Activated naive CD8-positive, alpha-beta T cell treated with anti-CD3 and anti-CD28 coated beads for 36 hours (primary cell): Measurements from ENCODE around the gene DUSP3. TPM values are rescaled to one million over a fixed set of nuclear protein-coding genes. Genes with fewer than 3 reads are reported as not detected.

Source experiments
- DNase-seq: peaks from one replicate; pipeline ENCODE4 v3.0.0; 2021
- H3K27ac Mint-ChIP-seq: one replicate; pipeline ENCODE4 v1.8.0; 2022; ENCODE audit warnings: mild to moderate bottlenecking, moderate library complexity, mixed read lengths
- H3K27me3 Mint-ChIP-seq: one replicate; pipeline ENCODE4 v1.8.0; 2022; ENCODE audit warnings: mild to moderate bottlenecking, mixed read lengths
- H3K36me3 Mint-ChIP-seq: one replicate; pipeline ENCODE4 v1.8.0; 2021; ENCODE audit warnings: mild to moderate bottlenecking, mixed read lengths
- H3K4me1 Mint-ChIP-seq: one replicate; pipeline ENCODE4 v1.8.0; 2021; ENCODE audit warnings: mixed read lengths
- H3K4me3 Mint-ChIP-seq: one replicate; pipeline ENCODE4 v1.8.0; 2022; ENCODE audit warnings: mild to moderate bottlenecking, moderate library complexity, mixed read lengths
- H3K9me3 Mint-ChIP-seq: one replicate; pipeline ENCODE4 v1.8.0; 2022; ENCODE audit warnings: mixed read lengths
- total RNA-seq, 2 experiments: library from RNA; stranded (reverse); gene quantifications; one replicate each; pipeline ENCODE4 v1.2.3, GENCODE V29; 2021

DUSP3 gene
- 10 to 100 TPM; 21.2 to 22.3 TPM for total RNA-seq

DNA sequence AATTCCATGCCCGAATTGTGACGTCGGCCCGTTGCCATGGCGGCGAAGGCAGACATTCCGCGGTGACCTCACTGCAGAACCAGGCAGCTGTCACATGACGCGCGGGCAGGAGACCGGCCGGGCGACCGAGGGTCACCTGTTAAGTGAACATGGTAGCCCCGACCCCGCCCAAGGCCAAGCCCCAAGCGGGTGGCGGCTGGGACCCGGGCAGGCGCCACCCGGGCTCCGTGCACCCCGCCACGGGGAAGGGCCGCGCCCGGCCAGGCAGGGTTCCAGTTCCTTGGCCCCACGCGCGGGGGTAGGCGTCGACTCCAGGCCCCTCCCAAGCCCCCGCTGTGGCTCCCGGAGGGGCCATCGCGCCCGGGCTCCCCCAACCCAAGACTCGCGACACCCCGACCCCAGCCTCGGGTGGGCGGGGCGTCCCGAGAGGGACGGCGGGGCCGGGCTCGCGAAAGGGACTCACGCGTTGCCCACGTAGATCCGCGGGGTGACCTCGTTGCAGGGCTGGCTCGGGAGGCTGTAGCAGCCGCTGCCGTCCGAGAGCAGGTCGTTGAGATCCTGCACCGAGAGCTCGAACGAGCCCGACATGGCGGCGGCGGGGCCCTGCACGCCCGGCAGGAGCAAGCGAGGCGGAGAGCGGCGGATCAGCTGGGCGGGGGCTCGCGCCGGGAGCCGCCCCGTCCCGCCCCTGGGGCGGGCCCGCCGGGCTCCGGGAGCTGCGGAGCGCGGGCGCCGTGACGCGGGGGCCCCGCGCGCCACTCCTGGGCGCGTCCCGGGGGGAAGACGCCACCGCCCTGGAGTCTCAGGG, at the start of gene DUSP3:
Gene DUSP3 (minus strand): TSS at position 641 of the 808 bp plus-strand sequence. CDS start 53 bp downstream, at position 588.
- DNase-seq: peak; percentile 83
- no peaks in the 10 kb centered on the region for H3K9me3 Mint-ChIP-seq
- peaks cover 5% of the 10 kb centered on the region for H3K36me3 Mint-ChIP-seq
- peak within 1 kb of the TSS; percentile 78 for H3K27ac Mint-ChIP-seq
- peaks cover 32% of the 10 kb centered on the region for H3K27me3 Mint-ChIP-seq
- peak within 1 kb of the TSS; percentile 81 for H3K4me3 Mint-ChIP-seq
- peaks cover 3% of the 10 kb centered on the region for H3K4me1 Mint-ChIP-seq

DNA sequence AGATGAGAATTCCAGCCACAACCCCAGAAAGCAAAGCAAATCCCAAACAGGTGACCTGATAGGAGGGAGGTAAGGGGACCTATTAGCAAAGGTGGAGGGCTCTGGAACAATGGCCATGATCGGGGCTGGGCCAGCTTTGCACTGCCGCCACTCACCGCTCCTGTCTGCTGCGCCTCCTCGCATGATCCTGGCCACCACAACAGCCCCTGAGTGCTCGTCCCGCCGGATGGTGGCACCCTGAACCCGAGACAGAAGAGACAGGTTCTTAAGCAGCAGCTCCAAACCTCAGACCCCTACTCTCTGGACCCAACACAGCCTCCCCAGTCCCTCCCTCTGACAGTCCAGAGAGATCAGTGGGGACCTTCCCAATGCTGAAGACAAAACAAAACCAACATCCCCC, 48.8 kb upstream of the DUSP3 start:
- Mint-ChIP-seq H3K4me1 (peaks cover 6% of the 10 kb centered on the region), H3K36me3 (no peaks in the 10 kb centered on the region), H3K4me3 (no peak overlapping the region), H3K27ac (no peak overlapping the region), H3K27me3 (peaks cover 19% of the 10 kb centered on the region), H3K9me3 (no peaks in the 10 kb centered on the region)
- no peak for DNase-seq

DNA sequence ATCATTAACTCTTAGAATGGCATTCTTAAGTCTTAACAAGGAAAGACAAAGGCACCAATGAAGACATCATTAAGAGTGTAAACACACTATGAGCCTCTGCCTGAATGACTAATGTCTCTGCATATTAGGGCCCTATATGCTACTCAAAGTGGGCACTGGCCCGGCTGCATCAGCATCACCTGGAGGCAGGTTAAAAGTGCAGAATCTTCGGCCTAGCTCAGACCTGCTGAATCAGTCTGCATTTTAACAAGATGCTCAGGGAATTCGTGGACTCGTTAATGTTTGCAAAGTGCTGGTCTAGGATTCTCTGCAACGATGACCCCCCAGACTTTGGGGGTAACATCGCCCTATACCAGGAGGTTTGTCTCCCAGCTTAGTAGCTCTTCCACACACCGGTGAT, 47.4 kb upstream of the DUSP3 start:
- Mint-ChIP-seq H3K36me3 (no peaks in the 10 kb centered on the region), H3K27ac (no peak overlapping the region), H3K4me3 (no peak overlapping the region), H3K4me1 (peaks cover 6% of the 10 kb centered on the region), H3K9me3 (no peaks in the 10 kb centered on the region), H3K27me3 (peaks cover 7% of the 10 kb centered on the region)
- no peak for DNase-seq

DNA sequence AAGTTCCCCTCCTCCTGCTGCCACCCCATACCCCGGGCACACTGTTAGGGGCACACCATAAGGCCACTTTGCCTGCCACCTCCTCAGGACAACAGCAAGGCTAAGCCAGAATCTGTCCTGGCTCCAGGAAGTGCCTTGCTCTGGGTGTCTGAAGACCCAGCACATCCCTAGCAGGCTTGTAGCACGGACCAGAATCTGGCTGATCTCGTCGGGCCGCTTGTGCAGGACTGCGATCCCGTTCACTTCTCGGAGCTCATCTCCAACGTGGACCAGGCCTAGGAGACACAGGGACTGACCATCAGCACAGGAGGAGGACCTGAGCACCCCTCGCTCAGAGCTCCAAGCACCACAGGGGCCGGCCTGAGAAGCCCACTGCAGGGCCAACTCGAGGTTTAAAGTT, 46.8 kb upstream of the DUSP3 start:
- Mint-ChIP-seq H3K27me3 (peaks cover under 1% of the 10 kb centered on the region), H3K36me3 (no peaks in the 10 kb centered on the region), H3K4me1 (peaks cover 2% of the 10 kb centered on the region), H3K9me3 (no peaks in the 10 kb centered on the region), H3K4me3 (no peak overlapping the region), H3K27ac (no peak overlapping the region)
- DNase-seq: no peak

DNA sequence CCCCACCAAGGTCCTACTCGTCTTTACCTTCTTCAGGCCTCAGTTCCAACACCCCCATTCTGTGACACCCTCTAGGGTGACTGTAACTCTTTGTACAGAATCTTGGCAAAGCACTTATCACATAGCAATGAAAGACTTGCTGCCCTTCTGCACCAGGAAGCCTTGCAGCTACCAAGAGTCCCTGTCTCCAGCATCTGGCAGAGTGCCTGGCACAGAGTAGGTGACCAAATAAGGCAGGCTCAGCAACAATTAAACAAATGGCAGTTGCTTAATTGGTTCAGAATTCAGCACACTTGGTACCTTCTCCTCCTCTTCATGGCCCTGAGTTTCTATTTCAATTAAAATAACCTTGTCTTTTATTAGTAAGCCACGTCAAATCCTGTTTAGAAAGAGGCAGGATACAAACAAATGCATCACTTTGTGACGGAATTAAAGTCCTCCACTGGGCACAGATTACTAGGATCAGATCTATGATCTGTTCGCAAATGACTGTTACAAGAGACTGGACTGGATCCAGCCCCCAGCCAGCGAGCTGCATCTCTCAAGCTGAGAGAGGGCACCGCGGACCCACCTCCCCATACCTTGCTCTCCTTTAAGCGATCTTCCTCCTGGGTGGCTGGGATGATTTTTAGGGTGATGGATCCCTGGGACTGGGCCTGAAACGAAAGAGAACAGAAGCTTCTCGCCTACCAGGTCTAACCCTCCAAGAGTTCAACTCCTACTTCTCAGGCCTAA, 44.7 kb upstream of the DUSP3 start:
- Mint-ChIP-seq H3K36me3 (no peaks in the 10 kb centered on the region), H3K4me3 (no peak overlapping the region), H3K9me3 (no peaks in the 10 kb centered on the region), H3K27me3 (no peaks in the 10 kb centered on the region), H3K27ac (no peak overlapping the region), H3K4me1 (no peaks in the 10 kb centered on the region)
- DNase-seq: no peak

DNA sequence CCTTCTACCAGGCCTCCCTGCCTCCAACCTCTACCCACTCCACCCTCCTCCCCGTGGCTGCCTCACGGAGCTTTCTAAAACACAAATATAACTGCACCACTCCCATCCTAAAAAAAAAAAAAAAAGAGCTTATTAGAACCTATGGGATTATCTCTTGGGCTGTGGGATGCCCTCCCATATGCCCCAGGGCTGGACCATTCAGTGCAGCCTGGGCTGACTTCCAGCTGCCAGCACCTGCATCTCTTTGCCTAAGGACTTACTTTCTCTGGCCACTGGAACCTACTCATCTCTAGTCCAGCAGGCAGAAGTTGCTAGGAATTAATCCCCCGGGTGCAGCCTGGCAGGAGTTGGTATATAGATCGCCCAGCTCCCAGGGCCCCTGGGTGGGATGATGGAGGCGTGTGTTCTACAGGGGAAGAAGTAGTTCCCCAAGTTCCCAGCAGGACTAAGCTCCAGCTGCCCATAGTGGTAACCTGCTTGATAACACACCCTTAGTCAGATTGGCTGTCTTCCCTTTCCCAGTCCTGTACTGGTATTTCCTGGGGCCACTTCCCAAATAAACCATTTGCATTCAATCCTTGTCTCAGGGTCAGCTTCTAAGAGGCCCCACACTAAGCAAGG, 43.9 kb upstream of the DUSP3 start:
- Mint-ChIP-seq H3K4me3 (no peak overlapping the region), H3K27me3 (no peaks in the 10 kb centered on the region), H3K27ac (no peak overlapping the region), H3K36me3 (no peaks in the 10 kb centered on the region), H3K4me1 (no peaks in the 10 kb centered on the region), H3K9me3 (no peaks in the 10 kb centered on the region)
- no peak for DNase-seq

DNA sequence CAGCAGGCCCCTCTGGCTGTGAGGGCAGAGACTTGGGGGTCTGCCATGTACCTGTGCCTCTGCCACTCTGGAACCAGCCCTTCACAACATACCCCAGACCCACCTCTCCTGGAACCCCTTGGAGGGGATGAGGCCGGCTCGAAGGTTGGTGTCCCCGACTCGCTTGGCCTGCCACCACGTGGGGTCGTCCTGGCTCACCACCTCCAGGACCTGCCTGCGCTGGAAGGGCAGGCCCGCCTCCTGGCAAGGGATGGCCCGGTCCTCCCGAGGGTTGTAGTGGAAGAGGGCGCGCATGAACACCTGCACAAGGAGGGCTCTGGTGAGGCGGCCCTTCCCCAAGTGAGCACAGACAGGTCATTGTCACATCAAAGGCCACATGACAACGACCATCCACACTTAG, 42.0 kb upstream of the DUSP3 start:
- H3K4me3 Mint-ChIP-seq: no peak overlapping the region
- H3K4me1 Mint-ChIP-seq: no peaks in the 10 kb centered on the region
- no peaks in the 10 kb centered on the region for H3K36me3 Mint-ChIP-seq
- no peak overlapping the region for H3K27ac Mint-ChIP-seq
- H3K27me3 Mint-ChIP-seq: no peaks in the 10 kb centered on the region
- no peaks in the 10 kb centered on the region for H3K9me3 Mint-ChIP-seq
- no peak for DNase-seq

DNA sequence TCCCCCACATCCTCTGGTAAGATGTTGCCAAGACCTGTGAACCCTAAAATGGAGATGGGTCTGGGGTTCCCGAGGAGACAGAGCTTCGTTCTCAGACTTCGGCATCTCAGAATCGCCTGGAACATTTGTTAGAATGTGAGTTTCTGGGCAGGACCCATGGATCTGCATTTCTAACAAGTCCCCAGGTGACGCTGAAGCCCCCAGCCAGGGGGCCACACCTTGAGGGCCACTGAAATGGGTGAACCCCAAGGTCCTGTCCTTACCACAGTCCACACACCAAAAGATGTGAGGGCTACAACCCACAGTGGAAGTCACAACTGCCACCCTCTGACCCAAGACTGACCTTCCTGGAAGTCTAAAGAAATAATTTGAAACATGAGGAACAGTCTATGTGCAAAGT, 40.2 kb upstream of the DUSP3 start:
- Mint-ChIP-seq H3K27me3 (no peaks in the 10 kb centered on the region), H3K4me3 (no peak overlapping the region)

DNA sequence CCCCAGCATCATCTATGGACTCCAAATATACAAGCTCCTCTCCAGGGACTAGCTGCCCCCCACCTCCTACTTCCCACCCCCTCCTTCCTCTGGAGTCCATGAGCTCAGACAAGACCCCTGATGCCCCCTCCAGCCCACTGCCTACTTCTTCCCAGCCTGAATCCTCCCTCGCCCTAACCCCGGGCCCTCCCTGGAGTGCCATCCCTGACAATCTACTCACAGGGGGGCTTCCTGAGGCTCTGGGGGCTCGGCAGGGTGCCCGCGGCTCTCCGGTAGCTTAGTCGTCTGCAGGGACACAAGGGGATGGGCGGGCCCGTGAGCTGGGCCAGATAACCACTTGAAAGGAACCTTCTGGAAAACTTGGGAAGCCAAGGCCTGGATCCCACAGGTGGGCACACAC, 39.0 kb upstream of the DUSP3 start:
- Mint-ChIP-seq H3K4me1 (no peaks in the 10 kb centered on the region), H3K4me3 (no peak overlapping the region), H3K9me3 (no peaks in the 10 kb centered on the region), H3K27me3 (no peaks in the 10 kb centered on the region), H3K27ac (no peak overlapping the region), H3K36me3 (no peaks in the 10 kb centered on the region)
- DNase-seq: no peak

More for the DNA sequence above, 40.2 kb upstream of the DUSP3 start:
- DNase-seq: no peak
- Mint-ChIP-seq H3K9me3 (no peaks in the 10 kb centered on the region), H3K4me1 (no peaks in the 10 kb centered on the region), H3K36me3 (no peaks in the 10 kb centered on the region), H3K27ac (no peak overlapping the region)

DNA sequence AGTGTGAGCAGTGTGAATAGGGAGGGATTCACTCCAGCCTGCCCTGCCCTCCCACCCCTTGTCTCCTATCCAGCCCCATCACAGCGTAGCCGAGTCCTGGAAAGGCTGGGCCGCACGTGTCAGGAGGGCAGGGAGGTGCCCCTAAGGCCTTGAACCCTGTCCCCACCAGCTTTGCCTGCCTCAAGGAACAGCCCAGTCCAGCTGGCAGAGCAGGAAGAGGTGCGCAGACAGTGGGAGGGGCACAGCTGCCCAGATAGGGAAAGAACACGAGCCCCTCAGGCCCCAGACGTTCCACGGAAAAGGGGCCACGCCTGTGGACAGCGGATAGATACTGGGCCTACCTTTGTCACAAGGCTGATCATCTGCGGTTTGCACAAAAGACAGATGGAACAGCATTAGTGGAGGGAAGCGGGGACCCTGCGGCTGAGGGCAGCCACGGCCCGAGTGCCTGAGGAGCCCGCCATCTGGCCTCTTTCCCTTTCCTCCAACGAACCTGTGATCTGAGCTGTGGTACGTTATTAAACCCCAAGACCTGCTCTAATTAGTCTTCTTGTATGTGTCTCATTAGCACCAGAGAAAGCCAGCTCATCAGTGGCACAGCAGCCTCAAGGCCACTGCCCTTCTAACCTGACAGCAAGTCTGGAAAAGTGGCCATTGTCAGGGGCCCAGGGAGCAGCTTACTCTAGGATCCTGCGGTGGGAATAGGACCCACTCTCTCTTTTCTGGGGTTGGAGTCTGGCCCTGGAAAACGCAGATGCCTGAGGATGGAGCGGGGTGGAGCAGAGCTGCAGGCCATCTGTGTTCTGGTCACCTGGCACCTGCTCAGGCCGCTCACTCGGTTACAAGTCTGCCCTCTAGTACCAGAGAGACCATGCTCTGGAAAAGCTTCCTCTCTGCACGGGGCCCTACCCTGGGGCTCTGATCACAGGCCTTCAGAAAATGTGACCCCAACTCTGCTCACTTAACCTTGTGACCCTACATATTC, 37.9 kb upstream of the DUSP3 start:
- H3K9me3 Mint-ChIP-seq: no peaks in the 10 kb centered on the region
- no peaks in the 10 kb centered on the region for H3K4me1 Mint-ChIP-seq
- H3K27me3 Mint-ChIP-seq: peaks cover 1% of the 10 kb centered on the region
- no peak overlapping the region for H3K4me3 Mint-ChIP-seq
- H3K36me3 Mint-ChIP-seq: no peaks in the 10 kb centered on the region
- DNase-seq: no peak
- H3K27ac Mint-ChIP-seq: no peak overlapping the region

DNA sequence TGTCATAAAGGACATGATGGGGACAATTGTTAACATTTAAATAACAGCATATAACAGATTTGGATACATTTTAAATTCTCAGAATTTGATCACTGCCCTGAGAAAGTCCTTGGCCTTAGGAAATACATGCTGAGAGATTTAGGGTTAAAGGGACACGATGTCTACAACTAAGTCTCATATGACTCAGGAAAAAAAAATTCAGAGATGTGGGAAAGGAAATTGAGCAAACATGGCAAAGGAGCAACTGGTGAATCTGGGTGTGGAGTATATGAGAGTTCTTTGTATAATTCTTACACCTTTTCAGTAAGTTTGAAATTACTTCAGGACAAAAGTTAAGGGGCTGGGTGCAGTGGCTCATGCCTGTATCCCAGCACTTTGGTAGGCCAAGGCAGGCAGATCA, 35.9 kb upstream of the DUSP3 start:
- Mint-ChIP-seq H3K4me1 (no peaks in the 10 kb centered on the region), H3K27ac (no peak overlapping the region), H3K4me3 (no peak overlapping the region), H3K9me3 (no peaks in the 10 kb centered on the region), H3K27me3 (peaks cover 9% of the 10 kb centered on the region), H3K36me3 (no peaks in the 10 kb centered on the region)
- no peak for DNase-seq

DNA sequence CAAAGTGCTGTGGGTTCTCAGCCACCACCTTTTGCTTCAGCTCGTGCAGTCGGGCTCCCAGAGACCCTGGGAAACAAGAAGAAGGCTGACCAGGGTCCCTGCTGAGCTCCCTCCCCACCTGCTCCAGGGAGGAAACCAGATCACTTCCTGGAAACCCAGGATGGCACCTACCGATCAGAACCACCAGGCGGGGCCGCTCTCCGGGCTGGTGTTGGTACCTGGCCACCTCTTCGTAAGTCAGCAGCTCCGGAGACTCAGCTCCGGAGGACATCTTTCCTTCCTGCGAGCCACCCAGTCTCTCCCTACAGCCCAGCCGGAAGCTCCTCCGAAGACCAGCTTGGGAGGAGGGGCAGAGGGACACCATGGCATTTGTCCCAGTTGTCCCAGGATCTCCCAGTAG, 35.2 kb upstream of the DUSP3 start:
- H3K9me3 Mint-ChIP-seq: no peaks in the 10 kb centered on the region
- no peaks in the 10 kb centered on the region for H3K36me3 Mint-ChIP-seq
- no peaks in the 10 kb centered on the region for H3K4me1 Mint-ChIP-seq
- H3K27me3 Mint-ChIP-seq: peaks cover 14% of the 10 kb centered on the region
- H3K27ac Mint-ChIP-seq: no peak overlapping the region
- no peak for DNase-seq
- no peak overlapping the region for H3K4me3 Mint-ChIP-seq

DNA sequence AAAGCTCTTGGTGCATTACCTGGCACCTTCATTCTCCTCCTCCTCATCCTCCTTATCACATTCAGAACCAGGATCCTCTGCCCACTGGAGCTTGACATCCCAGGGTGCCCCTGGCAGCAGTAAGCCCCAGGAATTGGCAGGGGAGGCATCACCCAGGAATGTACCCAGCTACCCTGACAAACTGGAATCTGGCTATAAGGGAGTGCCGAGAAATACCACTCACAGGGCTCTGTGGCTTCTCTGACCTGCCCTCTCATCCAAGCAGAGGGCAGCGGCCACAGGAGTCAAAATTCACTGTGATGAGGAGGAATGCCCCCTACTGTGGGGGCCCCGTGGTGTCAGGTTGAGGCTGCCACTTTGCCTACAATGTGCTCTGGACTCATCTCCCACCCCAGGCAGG, 34.6 kb upstream of the DUSP3 start:
- Mint-ChIP-seq H3K27me3 (peaks cover 14% of the 10 kb centered on the region), H3K36me3 (no peaks in the 10 kb centered on the region), H3K4me1 (no peaks in the 10 kb centered on the region), H3K27ac (no peak overlapping the region), H3K4me3 (no peak overlapping the region), H3K9me3 (no peaks in the 10 kb centered on the region)
- no peak for DNase-seq

DNA sequence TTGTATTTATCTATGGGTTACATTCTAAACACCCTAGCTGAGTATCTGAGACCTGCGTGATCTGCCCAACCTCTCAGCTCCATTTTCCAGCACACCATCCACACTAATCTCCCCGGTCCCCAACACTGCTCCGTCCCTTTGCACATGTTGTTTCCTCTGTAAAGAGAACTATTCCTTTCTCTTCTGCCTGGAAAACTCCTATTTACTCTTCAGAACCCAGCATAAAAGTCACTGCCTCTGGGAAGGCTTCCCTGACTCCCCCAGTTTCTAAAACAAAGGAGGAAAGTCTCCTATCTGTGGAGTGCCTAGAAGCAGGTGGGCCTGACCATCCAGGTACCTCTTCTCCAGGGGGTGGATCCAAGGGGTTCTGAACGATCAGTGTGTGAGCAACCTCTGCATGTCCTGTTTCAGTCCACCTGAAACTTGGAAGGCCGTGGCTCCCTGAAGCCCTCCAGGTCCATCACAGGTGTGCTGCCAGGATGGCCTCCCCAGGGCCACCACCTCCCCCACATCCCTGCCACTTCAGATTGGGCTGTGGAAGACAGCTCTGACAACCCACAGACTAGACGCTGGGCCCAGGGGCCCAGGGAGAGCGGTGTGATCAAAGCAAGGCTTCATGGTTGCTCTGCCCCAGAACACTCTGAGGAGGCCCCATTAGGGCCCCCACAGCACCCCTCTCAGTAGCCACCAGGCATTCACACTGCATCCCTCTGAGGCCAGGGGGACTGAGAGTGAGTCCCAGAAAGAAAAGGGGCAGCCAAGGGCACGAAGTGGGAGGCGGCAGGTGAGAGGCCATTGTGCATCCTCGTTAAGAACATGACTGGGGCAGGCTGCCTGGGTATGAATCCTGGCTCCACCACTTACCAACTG, 33.9 kb upstream of the DUSP3 start:
- H3K27me3 Mint-ChIP-seq: peaks cover 14% of the 10 kb centered on the region
- H3K4me3 Mint-ChIP-seq: no peak overlapping the region
- H3K9me3 Mint-ChIP-seq: no peaks in the 10 kb centered on the region
- no peak overlapping the region for H3K27ac Mint-ChIP-seq
- DNase-seq: no peak
- no peaks in the 10 kb centered on the region for H3K4me1 Mint-ChIP-seq
- no peaks in the 10 kb centered on the region for H3K36me3 Mint-ChIP-seq
